Measurements from ENCODE around the gene CSNK2A2.
A peak's percentile ranks its signal among the peaks of the same experiment; 100 is the strongest.

The CSNK2A2 gene

GRCh38 chr16:58198022-58198683 is at the start of gene CSNK2A2:
TSS of gene CSNK2A2 (minus strand) at chr16:58198106. CDS start at chr16:58197736, 370 bp downstream.
- peak; percentile 83 for DNase-seq

- no peak for DNase-seq
These were observed 45.7 kb upstream of the CSNK2A2 start for GRCh38 chr16:58243528-58244004.

DNA sequence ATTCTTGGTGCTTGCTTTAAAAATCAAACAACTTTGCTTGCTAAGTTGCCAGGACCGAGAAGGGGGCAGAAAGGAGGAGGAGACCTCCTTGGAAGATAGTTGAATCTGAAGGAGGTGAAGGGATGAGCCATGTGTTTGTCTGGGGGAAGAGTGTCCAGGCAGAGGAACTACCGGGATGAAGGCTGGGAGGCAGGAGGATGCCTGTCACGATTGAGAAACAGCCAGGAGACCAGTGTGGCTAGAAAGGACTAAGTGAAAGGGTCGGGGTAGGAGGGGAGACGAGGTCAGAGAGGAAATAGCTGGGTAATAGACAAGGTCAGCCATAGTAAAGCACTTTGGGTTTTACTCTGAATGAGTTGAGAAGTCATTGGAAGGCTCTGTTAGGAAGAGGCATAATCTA is 38.9 kb upstream of the CSNK2A2 start:
- DNase-seq = no peak

DNA sequence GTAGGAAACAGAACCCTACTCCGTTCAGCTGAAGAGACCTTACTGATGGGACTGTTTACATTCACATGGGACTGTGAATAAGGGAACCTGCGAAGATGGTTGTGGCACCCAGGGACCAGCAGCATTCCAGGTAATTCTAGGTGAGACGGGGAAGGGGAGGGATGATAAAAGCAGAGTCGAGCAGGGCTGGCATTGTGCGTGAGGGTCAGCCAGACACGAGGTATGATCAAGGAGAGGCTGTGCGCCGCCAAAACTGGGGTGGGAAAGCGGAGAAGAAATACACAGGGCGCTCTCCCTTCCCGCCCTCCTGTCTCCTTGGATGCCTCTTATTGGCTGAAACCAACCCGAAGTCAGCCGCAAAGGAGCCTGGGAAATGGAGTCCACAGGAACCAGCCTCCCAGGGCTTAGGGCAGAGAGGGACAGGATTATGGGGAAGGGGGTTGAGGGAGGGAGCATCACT is 38.4 kb upstream of the CSNK2A2 start:
- DNase-seq = peak; percentile 84

- no peak for DNase-seq
These were observed 37.8 kb upstream of the CSNK2A2 start for GRCh38 chr16:58235663-58236062.

DNA sequence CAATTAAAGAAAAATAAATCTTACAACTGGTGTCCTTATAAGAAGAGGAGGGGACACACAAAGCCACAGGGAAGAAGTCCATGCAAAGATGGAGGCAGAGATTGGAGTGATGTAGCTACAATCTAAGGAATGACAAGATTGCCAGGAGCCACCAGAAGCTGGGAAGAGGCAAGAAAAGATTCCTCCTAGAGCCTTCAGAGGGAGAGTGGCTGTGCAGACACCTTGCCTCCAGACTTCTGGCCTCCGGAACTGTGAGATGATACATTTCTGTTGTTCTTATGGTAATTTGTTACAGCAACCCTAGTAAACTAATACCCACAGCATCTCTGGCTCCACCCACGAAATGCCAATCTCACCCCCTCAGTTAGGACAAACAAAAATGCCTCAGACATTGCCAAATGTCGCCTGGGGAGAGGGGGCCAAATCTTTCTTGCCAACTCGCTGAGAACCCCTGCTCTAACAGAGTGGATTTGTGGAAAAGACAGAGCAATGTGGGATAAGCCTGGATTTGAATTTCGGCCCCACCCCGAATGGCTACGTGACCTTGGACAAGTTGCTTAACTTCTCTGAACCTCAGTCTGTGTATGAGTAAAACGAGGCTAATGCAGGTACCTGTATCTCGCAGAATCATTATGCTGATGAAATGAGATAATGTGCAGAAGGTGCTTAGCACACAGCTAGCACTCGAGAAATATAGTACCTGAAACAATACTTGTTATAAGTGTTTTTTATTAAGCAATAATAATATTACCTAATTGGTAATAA is 37.1 kb upstream of the CSNK2A2 start:
- DNase-seq = no peak

GRCh38 chr16:58230259-58230658 is 32.4 kb upstream of the CSNK2A2 start:
- no peak for DNase-seq

DNA sequence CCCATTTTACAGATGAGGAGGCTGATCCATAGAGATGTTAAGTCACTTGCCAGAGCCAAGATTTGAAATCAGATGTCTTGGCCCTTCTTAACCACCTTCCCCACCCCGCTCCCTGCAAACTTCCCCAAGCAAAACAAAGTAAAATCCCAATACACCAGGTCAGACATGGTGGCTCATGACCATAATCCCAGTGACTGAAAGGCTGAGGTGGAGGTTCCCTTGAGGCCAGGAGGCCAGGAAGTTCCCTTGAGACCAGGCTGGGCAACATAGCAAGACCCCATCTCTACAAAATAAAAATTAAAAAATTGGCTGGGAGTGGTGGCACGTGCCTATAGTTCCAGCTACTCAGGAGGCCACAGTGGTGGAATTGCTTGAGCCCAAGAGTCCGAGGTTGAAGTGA is 28.9 kb upstream of the CSNK2A2 start:
- no peak for DNase-seq

DNA sequence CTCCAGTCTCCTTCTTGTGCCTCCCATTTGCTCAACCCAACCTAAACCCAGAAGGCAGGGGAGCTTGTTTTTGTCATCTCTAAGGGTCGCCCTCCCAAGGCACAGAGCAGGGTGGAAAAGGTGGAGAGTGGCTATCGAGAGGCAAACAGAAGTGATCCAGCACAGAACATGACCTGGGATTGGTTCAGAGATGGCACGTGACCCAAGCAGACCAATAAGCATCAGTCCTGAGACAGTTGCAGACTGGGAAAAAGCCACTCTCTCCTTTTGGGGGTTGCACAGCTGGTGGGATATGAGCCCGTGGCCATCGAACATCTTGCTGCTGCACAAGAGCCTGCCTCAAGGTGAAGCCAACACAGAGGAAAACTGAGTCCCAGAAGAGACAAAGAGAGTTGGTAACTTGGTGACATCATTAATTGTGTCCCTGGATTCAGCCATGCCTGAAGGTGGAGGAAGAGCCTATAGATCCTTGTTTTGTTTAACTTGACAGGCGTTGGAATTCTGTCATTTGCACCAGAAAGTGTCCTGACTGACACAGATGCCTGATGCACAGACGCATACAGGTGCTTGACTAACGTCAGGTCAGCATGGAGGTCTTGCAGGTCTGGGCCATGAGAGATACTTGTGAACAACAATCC is 28.2 kb upstream of the CSNK2A2 start:
- DNase-seq = no peak

DNA sequence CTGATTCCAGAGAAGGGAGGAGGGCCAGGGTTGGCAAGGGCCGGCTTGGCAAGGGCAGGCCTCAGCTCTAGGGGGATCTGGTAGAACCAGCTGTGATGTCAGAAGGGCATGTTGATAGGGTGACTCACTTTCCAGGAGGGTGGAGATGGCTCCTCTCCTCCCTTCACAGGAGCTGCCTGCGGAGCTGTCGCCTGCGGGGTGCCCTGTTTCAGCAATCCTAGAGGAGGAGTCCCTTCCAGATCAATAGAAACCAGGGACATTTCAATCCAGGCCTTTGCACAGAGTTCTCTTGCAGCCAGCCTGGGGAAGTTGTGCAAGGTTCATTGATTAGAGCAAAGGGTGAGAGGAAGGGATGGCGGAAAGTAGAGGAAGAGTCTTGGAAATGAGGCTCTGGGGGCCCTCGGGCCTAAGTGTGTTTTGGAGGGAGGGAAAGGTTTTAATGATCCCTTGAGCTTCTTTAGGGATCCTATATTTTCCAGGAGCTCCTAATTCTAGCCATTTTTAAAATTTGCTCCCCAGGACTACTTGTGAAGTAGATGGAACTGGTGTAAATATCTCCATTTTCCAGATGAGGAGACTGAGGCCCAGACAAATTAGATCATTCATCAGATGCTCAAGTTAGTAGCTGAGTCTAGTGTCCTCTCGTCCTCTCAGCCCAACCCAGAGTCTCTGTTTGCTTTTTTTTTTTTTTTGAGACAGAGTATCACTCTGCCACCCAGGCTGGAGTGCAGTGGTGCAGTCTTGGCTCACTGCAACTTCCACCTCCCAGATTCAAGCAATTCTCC is 24.8 kb upstream of the CSNK2A2 start:
- DNase-seq = no peak

DNA sequence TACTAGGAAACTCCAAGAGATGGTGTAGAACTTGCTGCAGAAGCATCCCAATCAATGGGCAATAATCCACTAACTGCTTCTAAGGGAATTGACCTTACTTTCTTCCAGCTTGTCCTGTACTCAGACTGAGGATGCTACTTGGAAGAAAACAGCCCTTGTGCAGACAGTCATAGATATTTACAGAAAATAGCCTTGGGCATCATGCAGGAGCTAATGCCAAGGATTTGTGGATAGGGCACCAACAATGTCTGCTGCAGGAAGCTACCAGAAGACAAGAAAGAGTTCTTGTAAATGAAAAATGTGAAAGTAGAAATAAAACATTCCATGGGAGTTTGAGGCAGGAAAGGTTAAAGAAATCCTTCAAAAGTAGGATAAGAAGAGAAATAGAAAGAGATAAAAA is 21.5 kb upstream of the CSNK2A2 start:
- no peak for DNase-seq

GRCh38 chr16:58218786-58219185 is 20.9 kb upstream of the CSNK2A2 start:
- DNase-seq = no peak

DNA sequence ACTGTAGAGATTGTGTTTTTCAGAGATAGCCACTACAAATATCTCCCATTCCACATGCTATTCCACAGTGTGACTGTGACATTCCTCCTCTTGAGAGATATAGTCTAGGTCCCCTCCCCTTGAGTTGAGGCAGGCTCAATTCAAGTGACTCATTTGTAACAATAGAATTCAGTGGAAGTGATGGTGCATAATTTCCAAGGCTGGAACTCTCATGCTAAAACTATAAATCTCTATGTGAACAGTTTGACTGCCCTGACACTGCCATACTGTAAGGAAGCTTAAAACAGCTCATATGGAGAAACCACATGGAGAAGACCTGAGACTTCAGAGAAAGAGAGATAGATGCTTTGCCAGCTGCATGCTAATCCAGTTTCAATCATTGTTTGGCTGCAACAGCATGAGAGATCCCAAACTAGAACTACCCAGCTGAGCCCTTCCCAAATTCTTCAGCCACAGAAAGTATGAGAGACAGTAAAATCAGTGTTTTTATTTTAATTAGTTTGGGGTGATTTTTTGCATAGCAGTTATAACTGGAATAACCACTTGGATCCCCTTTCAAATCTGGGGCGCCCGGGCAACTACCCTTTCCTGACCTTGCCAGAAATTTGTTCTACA is 19.5 kb upstream of the CSNK2A2 start:
- no peak for DNase-seq

DNA sequence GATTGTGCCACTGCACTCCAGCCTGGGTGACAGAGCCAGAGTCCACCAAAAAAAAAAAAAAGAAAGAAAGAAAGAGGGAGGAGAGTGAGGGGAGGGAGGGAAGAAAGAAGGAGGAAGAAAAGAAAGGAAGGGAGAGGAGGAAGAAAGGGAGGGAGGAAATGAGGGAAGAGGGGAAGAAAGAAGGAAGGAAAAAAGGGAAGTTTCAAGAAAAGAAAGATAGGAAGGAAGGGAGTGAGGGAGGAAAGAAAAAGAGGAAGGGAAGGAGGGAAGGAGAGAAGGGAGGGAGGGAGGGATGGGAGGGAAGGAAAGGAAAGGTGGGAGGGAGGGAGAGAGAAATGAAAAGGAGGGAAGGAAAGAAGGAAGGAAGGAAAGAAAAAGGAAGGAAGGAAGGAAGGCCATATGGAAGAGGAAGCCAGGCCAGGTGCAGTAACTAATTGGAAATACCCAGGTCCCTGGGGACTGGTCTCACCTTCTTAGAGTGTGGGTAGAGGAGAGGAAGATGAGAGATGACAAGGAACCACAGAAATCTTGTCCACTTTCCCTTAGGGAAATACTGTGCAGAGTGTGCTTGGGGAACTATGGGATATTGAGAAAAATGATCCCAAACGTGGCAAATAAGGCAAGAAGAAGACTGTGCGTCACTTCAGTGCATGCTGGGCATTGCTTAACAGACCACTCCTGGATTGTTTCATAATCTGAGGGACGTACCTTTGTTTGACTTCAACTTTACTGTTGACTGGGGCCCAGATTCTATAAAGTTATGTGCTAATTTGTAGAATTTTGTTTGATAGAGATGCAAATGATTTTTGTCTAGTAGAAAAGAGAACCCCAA is 15.1 kb upstream of the CSNK2A2 start:
- DNase-seq = no peak

GRCh38 chr16:58211846-58212245 is 13.9 kb upstream of the CSNK2A2 start:
- no peak for DNase-seq

DNA sequence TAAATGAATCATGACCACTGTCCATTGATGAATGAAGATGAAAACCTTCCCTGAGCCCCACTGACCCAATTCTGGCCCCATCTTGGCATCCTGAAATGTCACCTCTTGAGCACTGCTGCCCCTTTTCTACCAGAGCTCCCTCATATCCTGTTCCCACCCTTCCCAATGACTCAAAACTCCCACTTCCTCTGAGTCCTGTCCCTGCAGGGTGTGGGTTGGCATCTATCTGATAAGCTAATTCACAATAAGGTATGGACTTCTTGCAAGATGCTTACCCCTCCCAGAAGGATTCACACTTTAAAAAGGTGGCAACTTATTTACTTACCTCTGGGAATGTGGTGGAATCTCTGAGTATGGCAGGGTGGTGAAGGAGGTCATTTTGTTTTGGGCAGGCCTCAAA is 13.3 kb upstream of the CSNK2A2 start:
- no peak for DNase-seq

GRCh38 chr16:58205276-58206036 is 7.5 kb upstream of the CSNK2A2 start:
- DNase-seq = no peak

DNA sequence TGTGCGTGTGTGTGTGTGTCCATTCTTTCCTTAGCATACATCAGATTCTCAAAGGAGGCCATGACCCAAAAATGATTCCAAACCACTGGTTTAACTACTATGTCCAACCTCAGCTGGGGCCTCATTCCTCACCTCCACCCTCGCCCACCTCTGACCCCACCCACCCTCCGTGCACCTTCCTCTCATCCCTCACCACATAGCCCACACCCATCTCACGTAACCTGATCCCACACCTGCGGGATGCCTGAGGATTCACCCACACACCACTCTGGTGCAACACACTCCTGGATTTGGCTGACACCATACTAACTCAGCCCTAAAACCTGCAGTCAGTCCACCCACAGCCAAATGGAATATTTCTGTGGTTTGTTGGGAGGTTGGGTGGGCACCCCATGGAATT is 3.3 kb upstream of the CSNK2A2 start:
- no peak for DNase-seq

- DNase-seq = no peak
These were observed 2.3 kb upstream of the CSNK2A2 start for GRCh38 chr16:58200004-58200797.

All from stimulated activated CD4-positive, alpha-beta T cell treated with anti-CD3 and anti-CD28 coated beads, Interleukin-15, amount 100 ng/mL, for 24 hours (primary cell).